SK-N-SH (cell line): ENCODE measurements around the gene GPN2. TPM values are rescaled to one million over a fixed set of nuclear protein-coding genes. Genes with fewer than 3 reads are reported as not detected.

Source experiments
- CTCF ChIA-PET: fragments of 300-600, 350-600 bp; formaldehyde crosslinking; extraction: SDS; loops from one replicate; lab custom pipeline; 2021; lab: Yijun Ruan, JAX
- POLR2A ChIA-PET: fragments of 350-600 bp; sonication (Branson Sonifier 250); formaldehyde crosslinking; extraction: SDS; loops from one replicate; lab custom pipeline; 2020; ENCODE audit warnings: antibody characterized with exemption, inconsistent platforms; lab: Yijun Ruan, JAX
- DNase-seq: peaks from one replicate; pipeline ENCODE4 v3.0.0; 2012
- H2AFZ ChIP-seq: fragments of 200-600 bp; sonication (generic); 2 replicates; pipeline ENCODE4 v1.8.1; 2016; ENCODE audit warnings: antibody characterized with exemption, mild to moderate bottlenecking, low read depth
- H3F3A ChIP-seq: fragments of 200-600 bp; sonication (generic); replicated peaks from 2 replicates; pipeline ENCODE3; 2016; ENCODE audit warnings: antibody characterized with exemption, mild to moderate bottlenecking; ENCODE audit not compliant: insufficient read depth
- H3K27ac ChIP-seq, 2 experiments: fragments of 200-500 bp in 1 of 2; fragments of 200-600 bp in 1 of 2; sonication (Bioruptor generic) in 1 of 2; sonication (generic), shearing (Covaris generic) in 1 of 2; 2 replicates each; pipeline versions ENCODE4 v1.5.1 to v1.6.1; 2014 to 2016; ENCODE audit warnings: low read depth in 2 of 2, inconsistent platforms in 1 of 2, low read length in 1 of 2, mild to moderate bottlenecking in 1 of 2, mixed read lengths in 1 of 2
- H3K27me3 ChIP-seq: fragments of 200-600 bp; sonication (generic), shearing (Covaris generic); 2 replicates; pipeline ENCODE4 v1.6.1; 2016; ENCODE audit warnings: mixed run types; ENCODE audit not compliant: insufficient read depth
- H3K36me3 ChIP-seq, 2 experiments: fragments of 200-500 bp in 1 of 2; fragments of 200-600 bp in 1 of 2; sonication (Bioruptor generic) in 1 of 2; sonication (generic) in 1 of 2; replicated peaks in 1 of 2; 2 replicates each; pipeline versions ENCODE3 to v1.5.1; 2014 to 2016; ENCODE audit warnings: low read length in 1 of 2, mild to moderate bottlenecking in 1 of 2; ENCODE audit not compliant: insufficient read depth in 2 of 2, control insufficient read depth in 1 of 2
- H3K4me1 ChIP-seq, 2 experiments: fragments of 200-500 bp in 1 of 2; fragments of 200-600 bp in 1 of 2; sonication (Bioruptor generic) in 1 of 2; sonication (generic), shearing (Covaris generic) in 1 of 2; 2 replicates each; pipeline versions ENCODE4 v1.5.1 to v1.6.1; 2014 to 2016; ENCODE audit warnings: low read depth in 1 of 2, low read length in 1 of 2, mixed run types in 1 of 2; ENCODE audit not compliant: insufficient read depth in 2 of 2, control insufficient read depth in 1 of 2
- H3K4me2 ChIP-seq: fragments of 200-600 bp; sonication (generic), shearing (Covaris generic); 2 replicates; pipeline ENCODE4 v1.6.1; 2017; ENCODE audit warnings: mixed run types
- H3K4me3 ChIP-seq, 2 experiments: fragments of 200-500 bp in 1 of 2; fragments of 200-600 bp in 1 of 2; sonication (Bioruptor generic) in 1 of 2; sonication (generic), shearing (Covaris generic) in 1 of 2; 2 replicates each; pipeline versions ENCODE4 v1.5.1 to v1.8.1; 2014 to 2016; ENCODE audit warnings: low read depth in 2 of 2, inconsistent platforms in 1 of 2, low read length in 1 of 2, mild to moderate bottlenecking in 1 of 2, mixed read lengths in 1 of 2, moderate library complexity in 1 of 2
- H3K79me2 ChIP-seq: fragments of 200-600 bp; sonication (generic); 2 replicates; pipeline ENCODE4 v1.8.1; 2017; ENCODE audit warnings: mild to moderate bottlenecking; ENCODE audit not compliant: insufficient read depth
- H3K9ac ChIP-seq: fragments of 200-600 bp; sonication (generic); 2 replicates; pipeline ENCODE4 v1.6.1; 2017; ENCODE audit warnings: mixed run types
- H3K9me2 ChIP-seq: fragments of 200-600 bp; sonication (generic); 2 replicates; pipeline ENCODE4 v1.6.1; 2017; ENCODE audit warnings: mixed run types
- H3K9me3 ChIP-seq: fragments of 200-600 bp; sonication (generic); 2 replicates; pipeline ENCODE4 v1.6.1; 2017; ENCODE audit warnings: mixed run types, mild to moderate bottlenecking, moderate library complexity
- H4K20me1 ChIP-seq: fragments of 200-600 bp; sonication (generic); 2 replicates; pipeline ENCODE4 v1.6.1; 2017; ENCODE audit warnings: mild to moderate bottlenecking, mixed run types; ENCODE audit not compliant: insufficient read depth
- CHD2 ChIP-seq: fragments of 150-350 bp; IDR thresholded peaks from 2 replicates; pipeline ENCODE4 v1.6.1; 2018; ENCODE audit warnings: low read length; ENCODE audit not compliant: partially characterized antibody
- EP300 ChIP-seq, 2 experiments: IDR thresholded peaks; 2 replicates each; pipeline versions ENCODE4 v1.4.0 to v1.6.1; 2012; ENCODE audit warnings: borderline replicate concordance in 1 of 2, low read depth in 1 of 2, low read length in 1 of 2
- FOXJ3 ChIP-seq: sonication (generic); formaldehyde crosslinking; IDR thresholded peaks from 2 replicates; pipeline ENCODE4 v1.5.1; 2020; ENCODE audit warnings: mild to moderate bottlenecking, missing genetic modification reagents
- FOXM1 ChIP-seq: IDR thresholded peaks from 2 replicates; pipeline ENCODE4 v1.4.0; 2012; ENCODE audit warnings: low read depth, mild to moderate bottlenecking
- GABPA ChIP-seq: IDR thresholded peaks from 2 replicates; pipeline ENCODE4 v1.4.0; 2012; ENCODE audit warnings: low read depth, mild to moderate bottlenecking
- JUND ChIP-seq: IDR thresholded peaks from 2 replicates; pipeline ENCODE4 v1.4.0; 2012
- MXI1 ChIP-seq: IDR thresholded peaks from 2 replicates; pipeline ENCODE4 v1.6.1; 2012; ENCODE audit warnings: mild to moderate bottlenecking, low read depth, low read length, improper control_type of control experiment
- NRF1 ChIP-seq: IDR thresholded peaks from 2 replicates; pipeline ENCODE4 v1.6.1; 2012; ENCODE audit warnings: low read depth, mild to moderate bottlenecking, low read length
- POLR2AphosphoS5 ChIP-seq: IDR thresholded peaks from 2 replicates; pipeline ENCODE4 v1.6.1; 2012; ENCODE audit warnings: low read depth, low read length
- RFX5 ChIP-seq: IDR thresholded peaks from 2 replicates; pipeline ENCODE4 v1.6.1; 2012; ENCODE audit warnings: mild to moderate bottlenecking, improper control_type of control experiment, low read length
- SIN3A ChIP-seq: IDR thresholded peaks from 2 replicates; pipeline ENCODE4 v1.6.1; 2012; ENCODE audit warnings: low read depth, mild to moderate bottlenecking, low read length, moderate library complexity, borderline replicate concordance
- TAF1 ChIP-seq: IDR thresholded peaks from 2 replicates; pipeline ENCODE4 v1.6.1; 2012; ENCODE audit warnings: low read depth, mild to moderate bottlenecking, low read length, moderate library complexity, borderline replicate concordance
- WGBS: methylation state at CpG from one replicate; pipeline ENCODE4 v1.1.6; 2017; ENCODE audit warnings: low lambda C conversion rate; 5-methylcytosine and 5-hydroxymethylcytosine counted together
- polyA plus RNA-seq, 3 experiments: library from polyadenylated mRNA; depleted of rRNA; stranded (reverse); fragments of >200 nt; gene quantifications; 2 replicates each; pipeline ENCODE4 v1.2.3, GENCODE V29; 2012
- TF ChIP-seq, protein P1 (sequence below): IDR thresholded peaks from 2 replicates; pipeline ENCODE4 v1.6.1; 2012; ENCODE audit warnings: mild to moderate bottlenecking, low read depth, low read length, moderate library complexity
- TF ChIP-seq, protein P2 (sequence below): fragments of 150-350 bp; IDR thresholded peaks from 2 replicates; pipeline ENCODE4 v1.6.1; 2016; ENCODE audit warnings: mild to moderate bottlenecking, low read depth, low read length
- TF ChIP-seq, protein P3 (sequence below): IDR thresholded peaks from 2 replicates; pipeline ENCODE4 v1.4.0; 2012; ENCODE audit warnings: low read depth
- TF ChIP-seq, protein P4 (sequence below): IDR thresholded peaks from 2 replicates; pipeline ENCODE4 v1.4.0; 2012; ENCODE audit warnings: low read depth, borderline replicate concordance
- TF ChIP-seq, protein P5 (sequence below): IDR thresholded peaks from 2 replicates; pipeline ENCODE4 v1.4.0; 2012; ENCODE audit warnings: low read depth, borderline replicate concordance

GPN2 gene
- polyA plus RNA-seq, 1 of the 3 experiments (the other 2 are of a cell fraction) = 24.0 TPM

DNA sequence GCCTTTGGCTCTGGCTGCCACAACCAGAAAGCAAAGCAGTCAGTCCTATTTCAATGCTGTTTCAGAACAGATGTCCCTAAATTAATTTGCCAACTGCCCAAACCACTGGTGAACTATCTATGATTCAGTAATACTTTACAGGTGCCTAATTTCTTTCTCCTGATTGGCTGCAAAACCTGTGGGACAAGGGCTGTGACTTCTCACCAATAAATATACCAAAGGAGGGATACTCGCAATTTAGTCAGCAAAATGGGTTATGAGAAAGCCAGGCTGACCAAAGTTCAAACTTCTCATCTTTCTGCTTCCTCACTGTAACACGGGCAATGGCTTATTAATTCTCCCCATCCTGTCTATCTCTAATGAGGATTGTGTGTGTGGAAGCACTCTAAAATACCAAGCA lies 12.8 kb downstream of the GPN2 start:
- no peak overlapping the region for H2AFZ ChIP-seq
- TF ChIP-seq, protein P1, sequence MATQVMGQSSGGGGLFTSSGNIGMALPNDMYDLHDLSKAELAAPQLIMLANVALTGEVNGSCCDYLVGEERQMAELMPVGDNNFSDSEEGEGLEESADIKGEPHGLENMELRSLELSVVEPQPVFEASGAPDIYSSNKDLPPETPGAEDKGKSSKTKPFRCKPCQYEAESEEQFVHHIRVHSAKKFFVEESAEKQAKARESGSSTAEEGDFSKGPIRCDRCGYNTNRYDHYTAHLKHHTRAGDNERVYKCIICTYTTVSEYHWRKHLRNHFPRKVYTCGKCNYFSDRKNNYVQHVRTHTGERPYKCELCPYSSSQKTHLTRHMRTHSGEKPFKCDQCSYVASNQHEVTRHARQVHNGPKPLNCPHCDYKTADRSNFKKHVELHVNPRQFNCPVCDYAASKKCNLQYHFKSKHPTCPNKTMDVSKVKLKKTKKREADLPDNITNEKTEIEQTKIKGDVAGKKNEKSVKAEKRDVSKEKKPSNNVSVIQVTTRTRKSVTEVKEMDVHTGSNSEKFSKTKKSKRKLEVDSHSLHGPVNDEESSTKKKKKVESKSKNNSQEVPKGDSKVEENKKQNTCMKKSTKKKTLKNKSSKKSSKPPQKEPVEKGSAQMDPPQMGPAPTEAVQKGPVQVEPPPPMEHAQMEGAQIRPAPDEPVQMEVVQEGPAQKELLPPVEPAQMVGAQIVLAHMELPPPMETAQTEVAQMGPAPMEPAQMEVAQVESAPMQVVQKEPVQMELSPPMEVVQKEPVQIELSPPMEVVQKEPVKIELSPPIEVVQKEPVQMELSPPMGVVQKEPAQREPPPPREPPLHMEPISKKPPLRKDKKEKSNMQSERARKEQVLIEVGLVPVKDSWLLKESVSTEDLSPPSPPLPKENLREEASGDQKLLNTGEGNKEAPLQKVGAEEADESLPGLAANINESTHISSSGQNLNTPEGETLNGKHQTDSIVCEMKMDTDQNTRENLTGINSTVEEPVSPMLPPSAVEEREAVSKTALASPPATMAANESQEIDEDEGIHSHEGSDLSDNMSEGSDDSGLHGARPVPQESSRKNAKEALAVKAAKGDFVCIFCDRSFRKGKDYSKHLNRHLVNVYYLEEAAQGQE = no peak
- TF ChIP-seq NRF1 (no peak), JUND (no peak), EP300 (IDR thresholded peaks at IDR 0.05; ENCODE audit: borderline replicate concordance in 1 of 2, low read depth in 1 of 2, low read length in 1 of 2) (no peak), GABPA (no peak), MXI1 (no peak), FOXJ3 (CRISPR knock-in tag) (no peak), SIN3A (no peak), RFX5 (no peak), CHD2 (no peak), POLR2AphosphoS5 (no peak), FOXM1 (no peak), TAF1 (no peak)
- TF ChIP-seq, protein P2, sequence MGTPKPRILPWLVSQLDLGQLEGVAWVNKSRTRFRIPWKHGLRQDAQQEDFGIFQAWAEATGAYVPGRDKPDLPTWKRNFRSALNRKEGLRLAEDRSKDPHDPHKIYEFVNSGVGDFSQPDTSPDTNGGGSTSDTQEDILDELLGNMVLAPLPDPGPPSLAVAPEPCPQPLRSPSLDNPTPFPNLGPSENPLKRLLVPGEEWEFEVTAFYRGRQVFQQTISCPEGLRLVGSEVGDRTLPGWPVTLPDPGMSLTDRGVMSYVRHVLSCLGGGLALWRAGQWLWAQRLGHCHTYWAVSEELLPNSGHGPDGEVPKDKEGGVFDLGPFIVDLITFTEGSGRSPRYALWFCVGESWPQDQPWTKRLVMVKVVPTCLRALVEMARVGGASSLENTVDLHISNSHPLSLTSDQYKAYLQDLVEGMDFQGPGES = no peak
- TF ChIP-seq, protein P3, sequence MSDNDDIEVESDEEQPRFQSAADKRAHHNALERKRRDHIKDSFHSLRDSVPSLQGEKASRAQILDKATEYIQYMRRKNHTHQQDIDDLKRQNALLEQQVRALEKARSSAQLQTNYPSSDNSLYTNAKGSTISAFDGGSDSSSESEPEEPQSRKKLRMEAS = no peak
- TF ChIP-seq, protein P4, sequence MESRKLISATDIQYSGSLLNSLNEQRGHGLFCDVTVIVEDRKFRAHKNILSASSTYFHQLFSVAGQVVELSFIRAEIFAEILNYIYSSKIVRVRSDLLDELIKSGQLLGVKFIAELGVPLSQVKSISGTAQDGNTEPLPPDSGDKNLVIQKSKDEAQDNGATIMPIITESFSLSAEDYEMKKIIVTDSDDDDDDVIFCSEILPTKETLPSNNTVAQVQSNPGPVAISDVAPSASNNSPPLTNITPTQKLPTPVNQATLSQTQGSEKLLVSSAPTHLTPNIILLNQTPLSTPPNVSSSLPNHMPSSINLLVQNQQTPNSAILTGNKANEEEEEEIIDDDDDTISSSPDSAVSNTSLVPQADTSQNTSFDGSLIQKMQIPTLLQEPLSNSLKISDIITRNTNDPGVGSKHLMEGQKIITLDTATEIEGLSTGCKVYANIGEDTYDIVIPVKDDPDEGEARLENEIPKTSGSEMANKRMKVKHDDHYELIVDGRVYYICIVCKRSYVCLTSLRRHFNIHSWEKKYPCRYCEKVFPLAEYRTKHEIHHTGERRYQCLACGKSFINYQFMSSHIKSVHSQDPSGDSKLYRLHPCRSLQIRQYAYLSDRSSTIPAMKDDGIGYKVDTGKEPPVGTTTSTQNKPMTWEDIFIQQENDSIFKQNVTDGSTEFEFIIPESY = no peak
- TF ChIP-seq, protein P5, sequence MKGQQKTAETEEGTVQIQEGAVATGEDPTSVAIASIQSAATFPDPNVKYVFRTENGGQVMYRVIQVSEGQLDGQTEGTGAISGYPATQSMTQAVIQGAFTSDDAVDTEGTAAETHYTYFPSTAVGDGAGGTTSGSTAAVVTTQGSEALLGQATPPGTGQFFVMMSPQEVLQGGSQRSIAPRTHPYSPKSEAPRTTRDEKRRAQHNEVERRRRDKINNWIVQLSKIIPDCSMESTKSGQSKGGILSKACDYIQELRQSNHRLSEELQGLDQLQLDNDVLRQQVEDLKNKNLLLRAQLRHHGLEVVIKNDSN = no peak
- no peaks in the 10 kb centered on the region for H3K9me3 ChIP-seq
- DNase-seq = no peak
- no peak overlapping the region for H3K9ac ChIP-seq
- ChIA-PET POLR2A (interaction anchor here (0.5 to 0.9 kb wide), 2 partner anchors 13 to 1770 kb away, joined by 3 to 4 read pairs; partner anchors contain the start of gene GPN2), CTCF (interaction anchor here (0.9 to 2.7 kb wide), 10 partner anchors 9 to 274 kb away, joined by 3 to 12 read pairs (median 5); partner anchors contain the start of gene SFN)
- H3K27me3 ChIP-seq = no peaks in the 10 kb centered on the region
- H3K4me3 ChIP-seq = no peak overlapping the region
- H3K4me2 ChIP-seq = no peak overlapping the region
- no peaks in the 10 kb centered on the region for H3K9me2 ChIP-seq
- peaks cover 28 to 38% of the 10 kb centered on the region in 2 experiments for H3K36me3 ChIP-seq
- peaks cover 18% of the 10 kb centered on the region for H3F3A ChIP-seq
- no peak overlapping the region; a peak in 1 of 4 replicates for H3K27ac ChIP-seq
- H3K4me1 ChIP-seq = peaks cover 0 to 6% of the 10 kb centered on the region in 2 experiments; a peak in 1 of 4 replicates
- WGBS = 57% methylated on average over 2 of the region's 2 CpGs
- no peaks in the 10 kb centered on the region for H4K20me1 ChIP-seq
- peaks cover 4% of the 10 kb centered on the region for H3K79me2 ChIP-seq
